ENCODE results near the gene C1orf52. TPM values are rescaled to one million over a fixed set of nuclear protein-coding genes. Genes with fewer than 3 reads are reported as not detected.
A peak's percentile ranks its signal among the peaks of the same experiment; 100 is the strongest.

The C1orf52 gene
- total RNA-seq, 1 experiment from 2014 or later: 44.5 TPM

GRCh38 chr1:85200463-85201339 is 58.8 kb downstream of the C1orf52 start, which contains the start of gene SYDE2 (continued):
- TF ChIP-seq FOXP4 (CRISPR knock-in tag; IDR thresholded peaks at IDR 0.05): peak; percentile 72
- TF ChIP-seq STAT6 (CRISPR knock-in tag; conservative IDR thresholded peaks at IDR 0.05; ENCODE audit: low read depth): no peak

Other genes starting within 250 kb of the C1orf52 start
- 3.5 to 6.4 TPM (median 3.8 TPM) in 3 replicates for gene MCOLN3, start 211.2 kb downstream of the C1orf52 start, total RNA-seq (2021)
- gene SYDE2, start 58.6 kb downstream of the C1orf52 start, total RNA-seq (2021): 11.0 to 13.8 TPM (median 11.4 TPM) in 3 replicates
- 21.3 to 24.2 TPM (median 21.4 TPM) in 3 replicates for gene BCL10, start 17.0 kb upstream of the C1orf52 start, total RNA-seq (2021)
- gene DDAH1, start 205.5 kb upstream of the C1orf52 start, total RNA-seq (2021): 22.8 to 27.8 TPM (median 27.5 TPM) in 3 replicates